ES-I3 (cell line): ENCODE results near the gene NPB.
"Not testable (repeated sequence)": the region's sequence is repeated elsewhere in the genome, so short reads cannot be mapped to it uniquely, and the experiment has no call there.

Experiments used
- H3K36me3 ChIP-seq: 2 replicates; pipeline ENCODE4 v1.6.1; 2013; ENCODE audit warnings: mild to moderate bottlenecking, low read length, control low read depth, moderate library complexity; ENCODE audit not compliant: insufficient read depth
- H3K4me1 ChIP-seq: 2 replicates; pipeline ENCODE4 v1.6.1; 2013; ENCODE audit warnings: mild to moderate bottlenecking, control low read depth, low read length; ENCODE audit not compliant: insufficient read depth
- H3K9ac ChIP-seq: 2 replicates; pipeline ENCODE4 v1.6.1; 2013; ENCODE audit warnings: low read depth, mild to moderate bottlenecking, low read length, moderate library complexity
- H3K9me3 ChIP-seq: 2 replicates; pipeline ENCODE4 v1.6.1; 2013; ENCODE audit warnings: mild to moderate bottlenecking, low read length, moderate library complexity; ENCODE audit not compliant: control insufficient read depth, insufficient read depth

NPB gene

GRCh38 chr17:81909966-81910839 lies 8.2 kb downstream of the NPB start:
- Histone ChIP-seq H3K4me1 (peaks cover 4% of the 10 kb centered on the region; the same call in 1 of the 2 replicates), H3K9me3 (no peaks in the 10 kb centered on the region), H3K36me3 (no peaks in the 10 kb centered on the region), H3K9ac (peak overlapping the region; percentile 94)

- Histone ChIP-seq H3K9ac (peak overlapping the region; percentile 94), H3K4me1 (peaks cover 4% of the 10 kb centered on the region; the same call in 1 of the 2 replicates), H3K36me3 (no peaks in the 10 kb centered on the region), H3K9me3 (no peaks in the 10 kb centered on the region)
Measured at GRCh38 chr17:81910840-81911276, 8.8 kb downstream of the NPB start.

- Histone ChIP-seq H3K9me3 (no peaks in the 10 kb centered on the region), H3K9ac (peak within 1 kb of the TSS; percentile 94), H3K4me1 (peaks cover 4% of the 10 kb centered on the region; the same call in 1 of the 2 replicates), H3K36me3 (no peaks in the 10 kb centered on the region)
Measured at GRCh38 chr17:81911277-81911961, 9.4 kb downstream of the NPB start, which contains the start of gene PCYT2. Gene PCYT2, minus strand, starts transcription at chr17:81911399. Its CDS starts 44 bp downstream, at chr17:81911355.

- Histone ChIP-seq H3K4me1 (peaks cover 9% of the 10 kb centered on the region), H3K36me3 (no peaks in the 10 kb centered on the region)
Measured at GRCh38 chr17:81911969-81912368, 9.9 kb downstream of the NPB start.

GRCh38 chr17:81912441-81913309 lies 10.6 kb downstream of the NPB start:
- Histone ChIP-seq H3K9ac (no peak overlapping the region), H3K4me1 (peaks cover 13% of the 10 kb centered on the region), H3K36me3 (no peaks in the 10 kb centered on the region), H3K9me3 (no peaks in the 10 kb centered on the region)

More at GRCh38 chr17:81911969-81912368, 9.9 kb downstream of the NPB start:
- H3K9ac ChIP-seq = peak overlapping the region; percentile 36; the same call in 1 of the 2 replicates
- no peaks in the 10 kb centered on the region for H3K9me3 ChIP-seq

- peaks cover 13% of the 10 kb centered on the region for H3K4me1 ChIP-seq
- H3K9me3 ChIP-seq = no peaks in the 10 kb centered on the region
- no peaks in the 10 kb centered on the region for H3K36me3 ChIP-seq
- no peak overlapping the region for H3K9ac ChIP-seq
Measured at GRCh38 chr17:81913394-81914102, 11.5 kb downstream of the NPB start.

GRCh38 chr17:81914103-81914850 lies 12.2 kb downstream of the NPB start:
- no peak overlapping the region for H3K9ac ChIP-seq
- H3K36me3 ChIP-seq = no peaks in the 10 kb centered on the region
- peaks cover 13% of the 10 kb centered on the region for H3K4me1 ChIP-seq
- no peaks in the 10 kb centered on the region for H3K9me3 ChIP-seq

GRCh38 chr17:81915331-81915730 lies 13.3 kb downstream of the NPB start:
- Histone ChIP-seq H3K4me1 (peaks cover 9% of the 10 kb centered on the region), H3K9me3 (no peaks in the 10 kb centered on the region), H3K36me3 (peaks cover 2% of the 10 kb centered on the region; the same call in 1 of the 2 replicates), H3K9ac (no peak overlapping the region)

- peaks cover 2% of the 10 kb centered on the region; the same call in 1 of the 2 replicates for H3K36me3 ChIP-seq
- no peaks in the 10 kb centered on the region for H3K9me3 ChIP-seq
- H3K9ac ChIP-seq = peak overlapping the region; percentile 85; the same call in 1 of the 2 replicates
Measured at GRCh38 chr17:81916234-81917001, 14.4 kb downstream of the NPB start.

GRCh38 chr17:81917565-81918332 lies 15.7 kb downstream of the NPB start, which contains the start of gene SIRT7:
Gene SIRT7, minus strand, starts transcription at chr17:81918176. Its CDS starts 45 bp downstream, at chr17:81918131.
- Histone ChIP-seq H3K9ac (peak within 1 kb of the TSS; percentile 85), H3K36me3 (peaks cover 2% of the 10 kb centered on the region; the same call in 1 of the 2 replicates), H3K9me3 (no peaks in the 10 kb centered on the region), H3K4me1 (peaks cover 12% of the 10 kb centered on the region)

More at GRCh38 chr17:81916234-81917001, 14.4 kb downstream of the NPB start:
- H3K4me1 ChIP-seq = peaks cover 9% of the 10 kb centered on the region

GRCh38 chr17:81918333-81918669 lies 16.3 kb downstream of the NPB start:
- peak overlapping the region; percentile 85; the same call in 1 of the 2 replicates for H3K9ac ChIP-seq
- H3K9me3 ChIP-seq, H3K36me3 ChIP-seq: not testable (repeated sequence)
- peaks cover 14% of the 10 kb centered on the region for H3K4me1 ChIP-seq
